SH-SY5Y (cell line): Measurements from ENCODE around the gene SLC1A5.

Experiments used
- GATA2 ChIP-seq: IDR thresholded peaks from 2 replicates; pipeline ENCODE4 v1.6.1; 2011; ENCODE audit warnings: mild to moderate bottlenecking, low read depth, low read length
- GATA3 ChIP-seq: IDR thresholded peaks from 2 replicates; pipeline ENCODE4 v1.6.1; 2011; ENCODE audit warnings: low read depth, mild to moderate bottlenecking, low read length, moderate library complexity

DNA sequence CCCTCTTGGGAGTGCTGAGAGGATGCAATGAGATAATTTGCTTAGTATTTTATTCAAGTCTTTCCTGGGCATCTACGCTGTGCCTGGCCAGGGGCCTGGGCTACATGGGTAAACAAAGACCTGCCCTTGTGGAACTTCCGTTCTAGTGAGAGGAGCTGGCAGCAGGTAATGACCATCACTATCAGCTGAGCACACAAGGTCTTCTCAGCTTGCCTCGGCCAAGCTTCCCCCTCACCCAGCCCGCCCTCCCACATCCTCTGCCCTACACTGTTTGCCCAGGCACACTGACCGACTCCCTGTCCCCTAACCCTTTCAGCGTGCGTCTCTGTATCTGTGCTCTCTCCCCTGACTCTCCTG is 51.1 kb downstream of the SLC1A5 start:
- TF ChIP-seq GATA2 = no peak
- TF ChIP-seq GATA3 = no peak
